GM18907 (cell line): Measurements from ENCODE around the gene CHSY1.

Experiments used
- ATAC-seq: cut with Tn5 transposase; IDR thresholded peaks from one replicate; pipeline ENCODE4 v1.9.1; 2021; ENCODE audit warnings: mild to moderate bottlenecking, moderate library complexity; ENCODE audit not compliant: unreplicated experiment

CHSY1 gene

GRCh38 chr15:101156509-101157159 lies 95.2 kb downstream of the CHSY1 start:
- ATAC-seq: peak; percentile 86

GRCh38 chr15:101156061-101156460 lies 95.8 kb downstream of the CHSY1 start:
- no peak for ATAC-seq

GRCh38 chr15:101153801-101154656 lies 97.8 kb downstream of the CHSY1 start:
- no peak for ATAC-seq

DNA sequence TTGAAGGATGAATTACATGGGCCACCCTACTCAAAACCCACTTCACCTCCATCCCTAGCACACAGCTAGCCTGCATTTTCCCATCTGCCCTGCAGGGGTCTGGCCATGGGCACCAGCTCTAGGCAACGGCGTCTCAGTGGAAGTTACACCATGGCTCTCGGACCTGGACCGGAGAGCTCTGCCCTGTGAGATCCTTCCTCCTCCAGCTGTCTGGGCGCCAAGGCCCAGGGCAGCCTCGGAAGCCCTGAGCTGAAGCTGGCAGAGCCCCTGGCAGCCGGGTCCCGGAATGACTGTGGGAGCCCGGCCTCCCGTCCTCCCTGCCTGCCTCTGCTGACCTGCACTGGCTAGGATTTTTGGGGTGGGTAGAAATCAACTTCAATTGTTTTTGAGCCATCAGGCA lies 98.9 kb downstream of the CHSY1 start:
- no peak for ATAC-seq

DNA sequence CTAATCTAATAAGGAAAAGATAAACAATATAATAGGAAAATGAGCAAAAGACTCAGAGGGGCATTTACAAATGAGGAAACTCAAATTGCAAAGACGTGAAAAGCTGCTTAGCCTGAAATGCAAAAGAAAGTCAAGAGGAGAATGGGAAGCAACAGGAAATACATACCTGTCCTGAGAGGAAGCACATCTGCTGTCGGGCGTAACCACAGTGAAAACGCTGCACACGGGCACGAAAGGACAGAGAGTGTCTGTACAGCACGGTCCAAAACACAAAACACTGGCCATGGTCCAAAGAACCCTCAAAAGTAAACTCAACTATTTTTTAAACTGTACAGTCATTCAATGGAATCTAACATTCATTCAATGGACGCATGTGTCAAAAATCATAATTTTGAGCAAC lies 100.6 kb downstream of the CHSY1 start:
- no peak for ATAC-seq

DNA sequence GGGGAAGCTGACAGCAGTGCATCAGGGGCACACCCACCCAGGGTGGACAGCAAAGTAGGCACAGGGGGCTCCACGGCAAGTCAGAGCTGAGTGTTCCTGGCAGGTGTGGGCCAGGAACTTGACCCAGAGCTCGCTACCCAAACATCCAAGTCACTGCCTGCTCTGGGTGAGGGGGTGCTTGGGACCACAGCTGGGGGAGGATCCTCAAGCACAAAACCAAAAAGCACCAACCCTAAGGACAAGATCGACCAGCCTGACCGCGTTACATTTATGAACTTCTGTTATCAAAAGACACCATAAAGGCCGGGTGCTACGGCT lies 101.2 kb downstream of the CHSY1 start:
- ATAC-seq: no peak

DNA sequence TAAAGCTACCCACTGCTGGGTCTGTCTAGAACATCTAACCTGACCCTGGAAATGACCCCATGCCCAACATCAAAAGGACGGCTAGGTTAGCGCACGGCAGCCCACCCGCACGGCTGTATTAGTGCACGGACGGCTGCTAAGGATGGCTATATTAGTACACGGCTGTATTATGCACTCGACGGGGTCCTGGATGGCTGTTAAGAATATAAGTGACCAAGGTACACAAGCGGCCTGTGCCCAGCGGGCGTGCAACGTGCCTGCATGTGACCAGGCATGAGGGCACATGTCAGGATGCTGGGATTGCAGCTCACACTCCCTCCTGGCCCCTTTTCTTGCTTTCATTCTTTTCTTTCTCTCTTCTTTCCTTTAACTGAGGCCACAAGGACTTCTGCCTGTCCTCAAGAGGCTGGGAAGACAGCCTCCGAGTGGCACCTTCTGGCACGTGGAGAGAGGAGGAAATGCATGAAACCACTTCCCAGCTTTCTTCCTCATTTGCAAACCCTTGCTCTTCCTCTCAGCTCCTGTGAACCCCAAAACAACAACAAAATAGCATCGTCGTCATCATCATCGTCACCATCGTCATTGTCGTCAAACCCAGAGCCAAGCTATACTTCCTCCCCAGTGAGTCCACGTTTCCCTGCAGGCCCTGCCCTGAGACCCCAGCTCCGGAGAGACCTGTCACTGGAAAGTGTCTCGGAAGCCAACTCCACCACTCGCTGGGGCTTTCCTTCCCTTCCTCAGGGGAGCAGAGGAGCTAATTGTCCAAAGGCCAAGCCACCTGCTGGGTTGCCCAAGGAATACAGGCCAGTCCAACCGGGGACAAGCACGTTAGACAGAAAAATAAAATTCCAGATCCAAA lies 101.8 kb downstream of the CHSY1 start:
- no peak for ATAC-seq

GRCh38 chr15:101148881-101149664 lies 102.8 kb downstream of the CHSY1 start:
- ATAC-seq: no peak

GRCh38 chr15:101148166-101148880 lies 103.5 kb downstream of the CHSY1 start:
- peak; percentile 42 for ATAC-seq

DNA sequence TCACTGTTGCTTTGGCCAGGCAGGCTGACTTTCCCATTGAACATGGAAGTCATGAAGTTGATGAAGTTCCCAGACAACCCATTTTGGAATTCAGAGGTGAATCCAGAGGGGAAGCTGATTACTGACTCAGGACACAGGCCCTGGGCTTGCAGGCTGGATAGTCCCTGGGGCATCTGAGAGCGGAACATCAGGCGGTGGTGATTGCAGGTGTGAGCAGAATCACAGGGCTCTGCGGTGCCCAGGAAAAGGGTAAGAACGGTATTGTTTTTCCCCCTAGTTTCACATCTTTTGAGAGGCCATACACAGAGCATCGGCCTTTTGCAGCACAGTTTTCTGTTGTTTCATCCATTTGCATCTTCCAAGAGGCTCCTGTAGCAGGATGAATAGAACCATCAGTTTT lies 104.7 kb downstream of the CHSY1 start:
- no peak for ATAC-seq

DNA sequence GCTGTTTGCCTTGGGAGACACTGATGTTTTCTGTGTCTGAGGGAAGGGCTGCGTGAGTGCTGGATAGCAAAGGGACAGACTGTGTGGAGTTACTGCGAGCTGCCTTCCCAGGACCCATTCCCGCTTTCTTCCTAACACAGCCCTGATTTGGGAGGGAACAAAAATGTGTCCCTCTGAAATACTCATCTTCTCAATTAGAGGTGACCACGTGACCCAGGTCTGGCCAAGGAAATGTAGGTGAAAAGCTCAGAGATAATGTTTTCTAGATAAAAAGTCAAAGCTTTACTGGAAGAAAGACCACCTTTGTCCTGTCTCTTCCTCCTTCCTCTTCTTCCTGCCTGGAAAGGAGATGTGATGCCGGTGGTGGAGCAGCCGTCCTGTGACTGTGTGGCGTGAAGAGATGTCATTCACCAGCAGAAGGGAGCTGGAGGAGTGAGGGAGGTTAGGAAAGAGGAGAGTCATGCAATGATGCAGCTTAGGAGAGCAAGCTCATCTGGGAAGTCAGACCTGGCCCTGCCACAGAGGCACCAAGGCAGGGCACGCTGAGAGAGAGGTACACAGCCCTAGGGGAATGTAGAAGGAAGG lies 105.6 kb downstream of the CHSY1 start:
- ATAC-seq: no peak

DNA sequence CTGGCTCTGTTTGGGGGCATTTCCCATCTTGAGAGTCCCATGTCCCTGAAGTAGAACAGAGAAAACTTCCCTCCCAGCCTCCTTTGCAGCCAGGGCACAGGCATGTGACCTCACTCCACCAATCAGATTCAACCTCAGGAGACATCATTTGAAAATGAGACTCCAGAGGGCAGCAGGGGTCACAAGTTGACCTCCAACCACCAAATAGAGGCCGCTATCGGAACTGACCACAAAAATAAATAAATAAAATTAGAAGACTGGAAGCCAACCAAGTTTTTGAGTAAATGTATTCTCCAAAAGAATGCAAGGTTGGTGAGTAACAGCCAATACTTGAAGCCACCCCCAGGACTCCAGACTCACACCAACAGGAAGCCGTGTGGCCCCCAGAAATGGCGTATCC lies 106.5 kb downstream of the CHSY1 start:
- ATAC-seq: no peak

GRCh38 chr15:101143321-101143720 lies 108.5 kb downstream of the CHSY1 start:
- ATAC-seq: no peak

DNA sequence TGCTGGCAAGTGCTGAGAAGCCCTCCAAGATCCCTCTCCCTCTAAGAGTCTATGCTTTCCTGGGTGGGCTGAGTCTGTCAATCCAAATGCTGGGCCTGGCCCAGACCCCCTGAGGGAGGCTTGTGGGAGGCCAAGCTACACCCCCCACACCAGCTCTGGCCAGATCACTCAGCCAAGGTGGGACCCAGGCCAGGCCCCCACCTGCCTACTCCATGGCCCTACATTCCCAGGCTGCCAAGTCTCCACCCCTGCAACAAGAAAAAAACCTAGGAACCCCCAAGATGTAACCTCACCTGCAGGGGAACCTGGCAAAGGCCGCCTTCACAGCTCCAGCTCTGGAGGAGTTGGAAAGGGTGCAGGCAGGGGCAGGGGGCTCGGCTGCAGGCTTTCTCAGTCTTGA lies 109.1 kb downstream of the CHSY1 start:
- no peak for ATAC-seq

DNA sequence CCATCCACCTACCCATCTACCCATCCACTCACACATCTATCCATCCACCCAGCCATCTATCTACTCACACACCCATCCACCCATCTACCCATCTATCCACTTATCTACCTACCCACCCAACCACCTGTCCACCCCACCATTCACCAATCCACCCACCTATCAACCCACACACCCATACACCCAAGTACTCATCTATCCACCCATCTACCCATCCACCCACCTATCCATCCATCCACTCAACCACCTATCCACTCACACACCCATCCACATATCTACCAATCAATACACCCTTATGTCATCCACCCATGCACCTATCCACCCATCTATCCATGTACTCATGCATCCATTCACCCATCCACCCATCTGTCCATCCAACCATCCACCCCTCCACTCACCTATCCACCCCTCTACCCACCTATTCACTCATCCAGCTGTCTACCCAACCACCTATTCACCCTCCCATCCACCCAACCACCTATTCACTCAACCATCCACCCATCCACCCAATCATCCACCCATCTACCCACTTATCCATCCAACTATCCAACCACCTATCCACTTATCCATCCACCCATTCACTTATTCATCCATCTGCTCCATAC lies 109.8 kb downstream of the CHSY1 start:
- ATAC-seq: no peak

GRCh38 chr15:101140697-101141065 lies 111.2 kb downstream of the CHSY1 start:
- no peak for ATAC-seq

DNA sequence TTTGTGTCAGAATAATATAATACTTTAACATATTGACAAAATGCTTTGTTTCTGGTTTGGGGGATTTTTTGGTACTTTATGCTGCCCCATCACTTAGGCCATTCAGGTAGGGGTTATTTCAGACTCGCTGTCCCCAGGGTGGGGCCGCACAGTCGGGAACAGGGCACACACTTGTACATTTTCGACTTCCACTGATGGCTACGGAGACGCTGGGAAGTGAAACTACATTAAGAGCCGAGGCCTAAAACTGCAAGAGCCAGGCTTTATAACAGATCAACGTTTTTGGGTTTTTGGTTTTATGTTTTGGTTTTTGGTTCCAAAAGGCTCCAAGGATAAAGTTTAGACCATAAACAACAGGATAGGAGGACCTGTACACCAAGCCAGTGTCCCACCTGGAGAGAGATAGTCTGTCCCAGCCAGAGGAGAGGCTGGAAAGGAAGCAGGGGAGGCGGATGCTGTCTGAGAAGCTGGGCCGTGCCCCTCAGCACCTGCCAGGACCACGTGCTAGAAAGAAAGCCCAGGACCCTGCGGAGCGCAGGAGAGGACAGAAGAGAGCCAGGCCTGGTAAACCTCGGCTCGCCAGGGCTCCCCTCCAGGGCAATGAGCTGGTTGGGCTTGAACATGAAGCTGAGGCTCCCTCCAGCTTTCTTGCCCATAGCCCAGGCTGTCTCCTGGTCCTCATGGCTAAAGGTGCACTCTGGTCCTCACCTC lies 111.7 kb downstream of the CHSY1 start:
- ATAC-seq: no peak

DNA sequence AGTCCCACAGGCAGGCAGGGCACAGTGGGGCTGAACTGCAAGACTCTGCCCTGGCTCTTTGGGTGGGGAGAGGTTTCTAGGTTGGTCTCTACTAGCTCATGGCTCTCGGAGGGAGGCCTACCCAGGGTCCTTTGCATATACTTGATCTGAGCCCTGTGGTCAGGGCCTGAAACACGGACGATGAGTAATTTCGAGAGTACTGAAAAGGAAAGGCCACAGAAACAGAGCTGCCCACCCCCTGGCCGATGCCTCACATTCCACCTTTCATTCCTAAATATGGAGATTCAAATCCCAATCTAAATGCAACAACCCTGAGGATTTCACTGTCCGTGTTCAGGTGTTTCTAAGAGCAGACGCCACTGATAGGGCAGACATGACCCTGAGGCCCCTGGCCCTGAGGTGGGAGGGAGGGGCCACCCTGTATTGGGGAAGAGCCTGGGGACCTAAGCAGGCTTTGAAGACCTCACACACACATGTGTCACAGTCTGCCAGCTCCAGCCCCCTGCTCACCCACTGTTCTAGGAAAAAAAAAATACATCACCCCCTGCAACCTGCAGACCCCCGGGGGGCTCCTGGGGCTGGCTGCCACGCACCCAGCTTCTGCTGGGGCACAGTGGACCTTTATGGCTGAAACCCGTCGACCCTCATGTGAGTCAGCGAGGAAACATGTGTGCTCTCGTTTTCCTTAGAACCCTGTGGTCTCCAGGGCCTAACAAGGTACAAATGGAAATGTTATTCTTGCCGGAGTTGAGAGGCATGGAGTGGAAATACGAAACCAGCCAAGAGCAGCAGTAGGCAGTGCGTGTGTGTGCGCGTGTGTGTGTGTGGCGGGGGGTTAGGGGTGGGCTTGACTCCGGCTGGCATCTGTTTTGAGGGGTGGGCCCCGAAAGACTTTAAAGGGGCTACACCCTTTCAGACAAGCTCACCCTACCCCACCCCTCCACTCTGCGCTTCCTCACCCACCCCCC lies 112.7 kb downstream of the CHSY1 start:
- ATAC-seq: peak; percentile 60
